Measurements from ENCODE around the gene NDST1.
"Not testable (repeated sequence)": the region's sequence is repeated elsewhere in the genome, so short reads cannot be mapped to it uniquely, and the experiment has no call there.

NDST1 gene

DNA sequence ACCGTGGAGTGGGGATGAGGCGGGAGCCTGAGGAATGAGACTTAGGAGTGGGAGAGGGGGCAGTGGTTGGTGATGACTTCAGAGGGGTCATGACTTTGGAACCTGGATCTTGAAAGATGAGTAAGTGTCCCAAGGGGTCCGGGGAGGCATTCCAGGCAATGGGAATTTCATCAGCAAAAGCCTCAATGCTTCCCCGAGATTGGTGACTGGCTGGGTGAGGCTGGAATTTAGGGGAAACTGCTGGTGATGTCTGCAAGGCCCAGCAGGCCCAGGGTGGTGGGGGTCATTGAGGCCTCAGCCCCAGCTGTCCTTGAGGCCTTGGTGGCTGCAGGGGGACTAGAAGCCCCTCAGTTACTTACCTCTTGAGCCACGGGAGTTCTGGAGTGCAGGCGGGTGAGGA, 7.5 kb downstream of the NDST1 start:
- peaks cover 37 to 49% of the 10 kb centered on the region in 2 donors for H3K4me1 ChIP-seq (ENCODE audit: control insufficient read depth in 2 of 2, insufficient read depth in 2 of 2, low read length in 2 of 2)
- no peaks in the 10 kb centered on the region for H3K27me3 ChIP-seq (ENCODE audit: control insufficient read depth in 2 of 2, insufficient read depth in 2 of 2, low read length in 2 of 2)
- H3K27ac ChIP-seq (ENCODE audit: low read depth in 2 of 2, low read length in 2 of 2), result peak overlapping the region in 1 of 2 donors; percentile 32
- no peak overlapping the region for H3K4me3 ChIP-seq (ENCODE audit: low read length in 2 of 2)
- H3K9me3 ChIP-seq (ENCODE audit: control insufficient read depth in 2 of 2, low read length in 2 of 2), result no peaks in the 10 kb centered on the region
- H3K36me3 ChIP-seq (ENCODE audit: control insufficient read depth in 2 of 2, insufficient read depth in 2 of 2, low read length in 2 of 2), result no peaks in the 10 kb centered on the region
- no peak overlapping the region for H3K9ac ChIP-seq (ENCODE audit: low read depth in 1 of 2, low read length in 2 of 2)

- Histone ChIP-seq H3K9ac (ENCODE audit: low read depth in 1 of 2, low read length in 2 of 2) (peak overlapping the region in 1 of 2 donors; percentile 49), H3K4me1 (ENCODE audit: control insufficient read depth in 2 of 2, insufficient read depth in 2 of 2, low read length in 2 of 2) (peaks cover 32 to 43% of the 10 kb centered on the region in 2 donors), H3K27ac (ENCODE audit: low read depth in 2 of 2, low read length in 2 of 2) (peak overlapping the region; percentile 26 to 40), H3K9me3 (ENCODE audit: control insufficient read depth in 2 of 2, low read length in 2 of 2) (no peaks in the 10 kb centered on the region), H3K4me3 (ENCODE audit: low read length in 2 of 2) (no peak overlapping the region), H3K27me3 (ENCODE audit: control insufficient read depth in 2 of 2, insufficient read depth in 2 of 2, low read length in 2 of 2) (no peaks in the 10 kb centered on the region), H3K36me3 (ENCODE audit: control insufficient read depth in 2 of 2, insufficient read depth in 2 of 2, low read length in 2 of 2) (no peaks in the 10 kb centered on the region)
These were observed 8.1 kb downstream of the NDST1 start for GRCh38 chr5:150516011-150516410.

DNA sequence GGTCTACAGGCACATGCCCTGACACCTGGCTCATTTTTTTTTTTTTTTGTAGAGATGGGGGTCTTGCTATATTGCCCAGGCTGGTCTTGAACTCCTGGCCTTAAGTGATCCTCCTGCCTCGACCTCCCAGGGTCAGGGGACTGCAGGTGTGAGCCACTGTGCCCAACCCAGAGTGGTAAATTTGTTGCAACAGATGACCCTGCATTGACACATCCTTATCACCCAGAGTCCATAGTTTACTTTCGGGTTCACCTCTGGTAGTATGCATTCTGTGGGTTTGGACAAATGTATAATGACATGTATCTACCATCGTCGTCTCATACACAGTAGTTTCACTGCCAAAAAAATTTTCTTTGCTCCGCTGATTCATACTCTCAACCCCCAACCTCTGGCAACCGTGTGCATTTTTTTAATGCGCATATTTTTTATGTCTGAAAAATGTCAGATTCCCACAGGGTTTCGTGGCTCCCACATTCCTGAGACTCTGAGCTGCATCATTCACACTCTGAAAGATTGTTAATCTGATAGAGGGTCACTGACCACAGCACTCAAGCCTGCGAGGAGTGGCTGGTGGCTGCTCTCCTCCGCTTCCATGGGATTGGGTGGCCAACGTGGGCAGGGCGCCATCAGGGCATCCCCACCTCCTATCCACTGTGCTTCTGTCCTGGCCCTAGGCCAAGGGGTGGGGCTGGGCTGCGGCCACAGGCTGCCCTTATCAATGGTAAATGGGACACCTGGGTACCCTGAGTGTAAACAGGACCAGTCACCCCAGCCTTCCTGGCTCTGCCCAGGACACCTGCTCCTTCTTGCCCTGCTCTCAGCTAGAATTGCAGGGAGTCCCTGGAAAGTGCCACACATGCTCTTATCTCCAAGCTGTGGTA, 9.6 kb downstream of the NDST1 start:
- H3K4me1 ChIP-seq (ENCODE audit: control insufficient read depth in 2 of 2, insufficient read depth in 2 of 2, low read length in 2 of 2), result peaks cover 25 to 39% of the 10 kb centered on the region in 2 donors
- H3K36me3 ChIP-seq (ENCODE audit: control insufficient read depth in 2 of 2, insufficient read depth in 2 of 2, low read length in 2 of 2), result peaks cover 5 to 7% of the 10 kb centered on the region in 2 donors
- H3K9ac ChIP-seq (ENCODE audit: low read depth in 1 of 2, low read length in 2 of 2), result peak overlapping the region in 1 of 2 donors; percentile 62
- peak overlapping the region in 1 of 2 donors; percentile 7 for H3K4me3 ChIP-seq (ENCODE audit: low read length in 2 of 2)
- H3K9me3 ChIP-seq (ENCODE audit: control insufficient read depth in 2 of 2, low read length in 2 of 2), result no peaks in the 10 kb centered on the region
- peak overlapping the region; percentile 77 to 80 for H3K27ac ChIP-seq (ENCODE audit: low read depth in 2 of 2, low read length in 2 of 2)
- no peaks in the 10 kb centered on the region for H3K27me3 ChIP-seq (ENCODE audit: control insufficient read depth in 2 of 2, insufficient read depth in 2 of 2, low read length in 2 of 2)

- not testable (repeated sequence) for H3K27me3 ChIP-seq (ENCODE audit: control insufficient read depth in 2 of 2, insufficient read depth in 2 of 2, low read length in 2 of 2); H3K27ac ChIP-seq (ENCODE audit: low read depth in 2 of 2, low read length in 2 of 2); H3K4me3 ChIP-seq (ENCODE audit: low read length in 2 of 2); H3K9ac ChIP-seq (ENCODE audit: low read depth in 1 of 2, low read length in 2 of 2); H3K9me3 ChIP-seq (ENCODE audit: control insufficient read depth in 2 of 2, low read length in 2 of 2); H3K36me3 ChIP-seq (ENCODE audit: control insufficient read depth in 2 of 2, insufficient read depth in 2 of 2, low read length in 2 of 2)
- peaks cover 34 to 47% of the 10 kb centered on the region in 2 donors for H3K4me1 ChIP-seq (ENCODE audit: control insufficient read depth in 2 of 2, insufficient read depth in 2 of 2, low read length in 2 of 2)
These were observed 11.0 kb downstream of the NDST1 start for GRCh38 chr5:150518712-150519559.

DNA sequence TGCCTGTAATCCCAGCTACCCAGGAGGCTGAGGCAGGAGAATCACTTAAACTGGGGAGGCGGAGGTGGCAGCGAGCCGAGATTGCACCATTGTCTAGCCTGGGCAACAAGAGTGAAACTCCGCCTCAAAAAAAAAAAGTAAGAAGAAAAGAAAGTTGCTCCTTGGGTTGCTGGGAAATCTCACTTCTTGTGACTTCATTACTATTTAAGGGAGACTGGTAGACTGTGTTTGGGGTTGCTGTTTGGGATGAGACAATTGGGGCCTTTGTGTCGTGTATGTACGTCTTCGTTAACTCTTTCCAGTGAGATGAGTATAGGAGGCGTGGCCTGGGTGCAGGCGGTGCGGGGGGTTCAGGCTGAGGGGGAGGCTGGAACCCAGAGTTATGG, 11.6 kb downstream of the NDST1 start:
- Histone ChIP-seq H3K4me3 (ENCODE audit: low read length in 2 of 2) (no peak overlapping the region), H3K27ac (ENCODE audit: low read depth in 2 of 2, low read length in 2 of 2) (no peak overlapping the region), H3K9me3 (ENCODE audit: control insufficient read depth in 2 of 2, low read length in 2 of 2) (no peaks in the 10 kb centered on the region), H3K4me1 (ENCODE audit: control insufficient read depth in 2 of 2, insufficient read depth in 2 of 2, low read length in 2 of 2) (peaks cover 34 to 51% of the 10 kb centered on the region in 2 donors), H3K27me3 (ENCODE audit: control insufficient read depth in 2 of 2, insufficient read depth in 2 of 2, low read length in 2 of 2) (no peaks in the 10 kb centered on the region), H3K36me3 (ENCODE audit: control insufficient read depth in 2 of 2, insufficient read depth in 2 of 2, low read length in 2 of 2) (peaks cover 5 to 7% of the 10 kb centered on the region in 2 donors), H3K9ac (ENCODE audit: low read depth in 1 of 2, low read length in 2 of 2) (no peak overlapping the region)

DNA sequence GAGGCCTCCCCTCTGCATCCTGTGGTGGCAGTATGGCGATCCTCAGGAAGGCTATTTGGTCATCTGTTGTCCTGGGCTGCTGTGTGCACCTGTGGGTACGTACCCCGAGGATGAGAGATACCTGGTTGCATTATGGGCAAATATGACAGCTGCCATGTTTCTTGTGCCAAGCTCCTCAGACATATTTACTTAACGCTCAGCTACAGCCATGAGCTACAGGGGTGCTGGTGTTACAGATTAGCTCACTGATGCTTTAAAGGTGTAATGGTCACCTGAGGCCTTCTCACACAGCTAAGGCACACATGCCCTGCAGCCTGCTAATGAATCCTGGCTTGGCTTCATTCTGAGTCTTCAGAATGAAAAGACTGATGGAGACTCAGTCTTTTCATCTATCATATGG, 12.0 kb downstream of the NDST1 start:
- Histone ChIP-seq H3K4me3 (ENCODE audit: low read length in 2 of 2) (no peak overlapping the region), H3K27me3 (ENCODE audit: control insufficient read depth in 2 of 2, insufficient read depth in 2 of 2, low read length in 2 of 2) (no peaks in the 10 kb centered on the region), H3K36me3 (ENCODE audit: control insufficient read depth in 2 of 2, insufficient read depth in 2 of 2, low read length in 2 of 2) (peaks cover 5 to 7% of the 10 kb centered on the region in 2 donors), H3K4me1 (ENCODE audit: control insufficient read depth in 2 of 2, insufficient read depth in 2 of 2, low read length in 2 of 2) (peaks cover 34 to 49% of the 10 kb centered on the region in 2 donors), H3K27ac (ENCODE audit: low read depth in 2 of 2, low read length in 2 of 2) (no peak overlapping the region), H3K9me3 (ENCODE audit: control insufficient read depth in 2 of 2, low read length in 2 of 2) (no peaks in the 10 kb centered on the region), H3K9ac (ENCODE audit: low read depth in 1 of 2, low read length in 2 of 2) (no peak overlapping the region)

- H3K9me3 ChIP-seq (ENCODE audit: control insufficient read depth in 2 of 2, low read length in 2 of 2), result no peaks in the 10 kb centered on the region
- no peak overlapping the region for H3K9ac ChIP-seq (ENCODE audit: low read depth in 1 of 2, low read length in 2 of 2)
- H3K4me3 ChIP-seq (ENCODE audit: low read length in 2 of 2), result no peak overlapping the region
- peaks cover 34 to 47% of the 10 kb centered on the region in 2 donors for H3K4me1 ChIP-seq (ENCODE audit: control insufficient read depth in 2 of 2, insufficient read depth in 2 of 2, low read length in 2 of 2)
- no peak overlapping the region for H3K27ac ChIP-seq (ENCODE audit: low read depth in 2 of 2, low read length in 2 of 2)
- peaks cover 5 to 7% of the 10 kb centered on the region in 2 donors for H3K36me3 ChIP-seq (ENCODE audit: control insufficient read depth in 2 of 2, insufficient read depth in 2 of 2, low read length in 2 of 2)
- no peaks in the 10 kb centered on the region for H3K27me3 ChIP-seq (ENCODE audit: control insufficient read depth in 2 of 2, insufficient read depth in 2 of 2, low read length in 2 of 2)
These were observed 13.0 kb downstream of the NDST1 start for GRCh38 chr5:150520747-150521521.

GRCh38 chr5:150521522-150521817, 13.5 kb downstream of the NDST1 start:
- Histone ChIP-seq H3K9ac (ENCODE audit: low read depth in 1 of 2, low read length in 2 of 2) (no peak overlapping the region), H3K4me3 (ENCODE audit: low read length in 2 of 2) (no peak overlapping the region), H3K4me1 (ENCODE audit: control insufficient read depth in 2 of 2, insufficient read depth in 2 of 2, low read length in 2 of 2) (peaks cover 34 to 47% of the 10 kb centered on the region in 2 donors), H3K27ac (ENCODE audit: low read depth in 2 of 2, low read length in 2 of 2) (no peak overlapping the region), H3K9me3 (ENCODE audit: control insufficient read depth in 2 of 2, low read length in 2 of 2) (no peaks in the 10 kb centered on the region), H3K36me3 (ENCODE audit: control insufficient read depth in 2 of 2, insufficient read depth in 2 of 2, low read length in 2 of 2) (peaks cover 5 to 7% of the 10 kb centered on the region in 2 donors), H3K27me3 (ENCODE audit: control insufficient read depth in 2 of 2, insufficient read depth in 2 of 2, low read length in 2 of 2) (no peaks in the 10 kb centered on the region)

DNA sequence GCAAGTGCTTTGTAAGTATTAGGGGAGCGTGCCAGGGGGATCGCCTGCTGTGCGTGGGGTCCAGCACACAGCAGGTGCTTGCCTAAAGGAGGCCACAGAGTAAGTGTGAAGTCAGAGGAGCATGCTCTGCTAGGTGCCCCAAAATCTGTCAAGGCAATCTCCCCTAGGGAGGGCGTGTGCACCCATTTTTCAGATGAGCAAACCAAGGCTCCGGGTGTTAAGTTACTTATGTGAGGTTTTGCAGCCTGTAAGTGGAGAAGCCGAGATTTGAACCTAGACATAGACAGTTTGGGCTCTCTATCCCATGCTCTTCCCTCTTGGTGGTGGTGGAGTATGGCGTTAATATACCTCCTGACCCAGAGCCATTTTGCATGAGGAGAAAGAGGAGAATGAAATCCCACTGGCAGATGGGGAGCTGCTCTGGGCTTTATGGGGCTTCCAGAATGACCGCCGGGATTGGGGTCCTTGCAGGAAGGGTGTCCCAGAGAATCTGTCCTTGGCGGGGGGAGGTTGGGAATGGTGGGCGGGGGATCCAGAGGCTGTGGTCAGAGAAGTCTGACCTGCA, 14.1 kb downstream of the NDST1 start:
- Histone ChIP-seq H3K27me3 (ENCODE audit: control insufficient read depth in 2 of 2, insufficient read depth in 2 of 2, low read length in 2 of 2) (no peaks in the 10 kb centered on the region), H3K9ac (ENCODE audit: low read depth in 1 of 2, low read length in 2 of 2) (no peak overlapping the region), H3K4me1 (ENCODE audit: control insufficient read depth in 2 of 2, insufficient read depth in 2 of 2, low read length in 2 of 2) (peaks cover 34 to 45% of the 10 kb centered on the region in 2 donors), H3K36me3 (ENCODE audit: control insufficient read depth in 2 of 2, insufficient read depth in 2 of 2, low read length in 2 of 2) (peaks cover 5 to 7% of the 10 kb centered on the region in 2 donors), H3K27ac (ENCODE audit: low read depth in 2 of 2, low read length in 2 of 2) (peak overlapping the region; percentile 84 to 87), H3K9me3 (ENCODE audit: control insufficient read depth in 2 of 2, low read length in 2 of 2) (no peaks in the 10 kb centered on the region), H3K4me3 (ENCODE audit: low read length in 2 of 2) (no peak overlapping the region)
